Calu3 (cell line): ENCODE results near the gene SEC24C. TPM values are rescaled to one million over a fixed set of nuclear protein-coding genes. Genes with fewer than 3 reads are reported as not detected.

Source experiments
- BruUV-seq: library from RNA; stranded (reverse); fragments of 400-500 nt; replicated peaks from 2 replicates; lab custom pipeline; 2021; lab: Mats Ljungman, UMichigan
- CTCF ChIA-PET: fragments of 300-600 bp; sonication (Branson Sonifier 250); formaldehyde crosslinking; loops from one replicate; lab custom pipeline; 2022; ENCODE audit warnings: antibody characterized with exemption; lab: Charles Lee
- DNase-seq: peaks from one replicate; pipeline ENCODE4 v3.0.0; 2022
- H3K27ac Mint-ChIP-seq: one replicate; pipeline ENCODE4 v1.8.0; 2022; ENCODE audit warnings: mixed read lengths; ENCODE audit not compliant: unreplicated experiment
- H3K27me3 Mint-ChIP-seq: one replicate; pipeline ENCODE4 v1.8.0; 2022; ENCODE audit warnings: mixed read lengths; ENCODE audit not compliant: unreplicated experiment
- H3K36me3 Mint-ChIP-seq: one replicate; pipeline ENCODE4 v1.8.0; 2022; ENCODE audit warnings: mild to moderate bottlenecking, moderate library complexity, mixed read lengths; ENCODE audit not compliant: insufficient read depth, unreplicated experiment
- H3K4me1 Mint-ChIP-seq: one replicate; pipeline ENCODE4 v1.8.0; 2022; ENCODE audit warnings: mild to moderate bottlenecking, low read depth, mixed read lengths; ENCODE audit not compliant: unreplicated experiment
- H3K4me3 Mint-ChIP-seq: one replicate; pipeline ENCODE4 v1.8.0; 2022; ENCODE audit warnings: mild to moderate bottlenecking, low read depth, moderate library complexity, mixed read lengths; ENCODE audit not compliant: unreplicated experiment
- H3K9me3 Mint-ChIP-seq: one replicate; pipeline ENCODE4 v1.8.0; 2022; ENCODE audit warnings: low read depth, mixed read lengths; ENCODE audit not compliant: unreplicated experiment
- CTCF ChIP-seq: fragments of 200-600 bp; IDR thresholded peaks from one replicate; pipeline ENCODE4 v1.8.0; 2022; ENCODE audit warnings: antibody characterized with exemption; ENCODE audit not compliant: unreplicated experiment
- intact Hi-C: fragments of 100-400 bp; cut with micrococcal nuclease; formaldehyde crosslinking; loops from one replicate; pipeline ENCODE4 v1.10.0; 2022; ENCODE audit not compliant: unreplicated experiment
- total RNA-seq: library from RNA; stranded (reverse); gene quantifications from 2 replicates; pipeline ENCODE4 v1.2.3, GENCODE V29; 2022

SEC24C gene
- total RNA-seq, 1 experiment from 2014 or later, result 91.7 TPM

GRCh38 chr10:73765066-73765465, 20.9 kb downstream of the SEC24C start:
- peaks cover 64% of the 10 kb centered on the region for H3K36me3 Mint-ChIP-seq
- intact Hi-C loops, result no loop called here
- peaks cover 19% of the 10 kb centered on the region for H3K4me1 Mint-ChIP-seq
- no peak for DNase-seq
- CTCF ChIA-PET, result no interaction called here
- no peak overlapping the region for H3K27ac Mint-ChIP-seq
- no peak overlapping the region for H3K4me3 Mint-ChIP-seq
- no TSS peak for BruUV-seq
- no peaks in the 10 kb centered on the region for H3K9me3 Mint-ChIP-seq
- TF ChIP-seq CTCF, result no peak
- H3K27me3 Mint-ChIP-seq, result no peaks in the 10 kb centered on the region

- BruUV-seq, result no TSS peak
- CTCF ChIA-PET, result no interaction called here
- H3K4me3 Mint-ChIP-seq, result no peak overlapping the region
- peaks cover 6% of the 10 kb centered on the region for H3K4me1 Mint-ChIP-seq
- peak overlapping the region; percentile 2 for H3K27ac Mint-ChIP-seq
- intact Hi-C loops, result no loop called here
- H3K9me3 Mint-ChIP-seq, result no peaks in the 10 kb centered on the region
- no peak for TF ChIP-seq CTCF
- no peaks in the 10 kb centered on the region for H3K27me3 Mint-ChIP-seq
- no peak for DNase-seq
- H3K36me3 Mint-ChIP-seq, result peaks cover 71% of the 10 kb centered on the region
Observed at GRCh38 chr10:73768881-73769280, 24.7 kb downstream of the SEC24C start.

DNA sequence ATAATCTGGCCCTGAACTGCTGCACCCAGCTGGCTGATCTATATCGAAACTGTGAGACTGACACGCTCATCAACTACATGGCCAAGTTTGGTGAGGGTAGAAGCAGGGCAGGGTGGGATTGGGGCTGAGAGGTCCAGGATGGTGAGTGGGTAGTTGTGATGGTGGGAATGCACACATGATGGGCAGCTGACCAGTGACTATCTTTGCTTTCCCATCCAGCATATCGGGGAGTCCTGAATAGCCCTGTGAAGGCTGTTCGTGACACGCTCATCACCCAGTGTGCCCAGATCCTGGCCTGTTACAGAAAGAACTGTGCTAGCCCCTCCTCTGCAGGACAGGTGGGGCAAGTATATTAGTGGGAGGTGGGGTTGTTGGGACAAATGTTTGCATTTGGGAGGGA, 25.2 kb downstream of the SEC24C start:
- no peak for DNase-seq
- no TSS peak for BruUV-seq
- Mint-ChIP-seq H3K27ac (peak overlapping the region; percentile 2), H3K9me3 (no peaks in the 10 kb centered on the region), H3K4me1 (peaks cover 11% of the 10 kb centered on the region), H3K36me3 (peaks cover 69% of the 10 kb centered on the region), H3K4me3 (no peak overlapping the region), H3K27me3 (no peaks in the 10 kb centered on the region)
- no peak for TF ChIP-seq CTCF
- CTCF ChIA-PET, result no interaction called here
- intact Hi-C loops, result no loop called here

GRCh38 chr10:73771722-73772280, 27.6 kb downstream of the SEC24C start:
- intact Hi-C loops, result loop anchor here (10.0 kb wide), 1 partner anchor 103 kb away; the partner anchor contains the start of gene CAMK2G
- H3K4me3 Mint-ChIP-seq, result peak overlapping the region; percentile 93
- peaks cover 59% of the 10 kb centered on the region for H3K36me3 Mint-ChIP-seq
- TF ChIP-seq CTCF, result no peak
- H3K27me3 Mint-ChIP-seq, result no peaks in the 10 kb centered on the region
- H3K27ac Mint-ChIP-seq, result peak overlapping the region; percentile 35
- CTCF ChIA-PET, result interaction anchor here (0.6 to 3.1 kb wide), 4 partner anchors 9 to 13 kb away, joined by 3 to 14 read pairs (median 4); partner anchors contain the start of gene CHCHD1
- H3K9me3 Mint-ChIP-seq, result no peaks in the 10 kb centered on the region
- H3K4me1 Mint-ChIP-seq, result peaks cover 24% of the 10 kb centered on the region
- BruUV-seq, result TSS peak; percentile 43
- DNase-seq, result peak; percentile 88
